GM08714 (cell line): Measurements from ENCODE around the gene ASIC3.

Source experiments
- H3K4me3 ChIP-seq: fragments of 200-500 bp; sonication (Bioruptor generic); 2 replicates; pipeline ENCODE4 v1.5.1; 2014; ENCODE audit warnings: mild to moderate bottlenecking, low read length, inconsistent platforms
- ZNF274 ChIP-seq: IDR thresholded peaks from 2 replicates; pipeline ENCODE4 v1.6.1; 2012; ENCODE audit warnings: mild to moderate bottlenecking, low read depth, low read length

Gene ASIC3

GRCh38 chr7:151051108-151051507, 2.8 kb downstream of the ASIC3 start:
- TF ChIP-seq ZNF274, result no peak
- H3K4me3 ChIP-seq, result no peak overlapping the region

GRCh38 chr7:151053096-151053495, 4.8 kb downstream of the ASIC3 start:
- H3K4me3 ChIP-seq, result no peak overlapping the region
- TF ChIP-seq ZNF274, result no peak

GRCh38 chr7:151053751-151054150, 5.4 kb downstream of the ASIC3 start:
- no peak for TF ChIP-seq ZNF274

GRCh38 chr7:151056283-151056665, 7.9 kb downstream of the ASIC3 start:
- no peak overlapping the region for H3K4me3 ChIP-seq
- no peak for TF ChIP-seq ZNF274

More at GRCh38 chr7:151053751-151054150, 5.4 kb downstream of the ASIC3 start:
- H3K4me3 ChIP-seq, result no peak overlapping the region

- no peak for TF ChIP-seq ZNF274
- peak overlapping the region; percentile 79 for H3K4me3 ChIP-seq
Measured at GRCh38 chr7:151056666-151057505, 8.6 kb downstream of the ASIC3 start.

- no peak for TF ChIP-seq ZNF274
- peak within 1 kb of the TSS; percentile 79 for H3K4me3 ChIP-seq
Measured at GRCh38 chr7:151057506-151057988, 9.2 kb downstream of the ASIC3 start, which contains the start of gene CDK5. CDK5 (minus strand) TSS chr7:151057897; CDS start chr7:151057848, 49 bp downstream.

GRCh38 chr7:151057989-151058780, 9.9 kb downstream of the ASIC3 start:
- no peak for TF ChIP-seq ZNF274
- peak overlapping the region; percentile 55; the same call in 1 of the 2 replicates for H3K4me3 ChIP-seq

- H3K4me3 ChIP-seq, result peak overlapping the region; percentile 55; the same call in 1 of the 2 replicates
- no peak for TF ChIP-seq ZNF274
Measured at GRCh38 chr7:151058781-151059366, 10.5 kb downstream of the ASIC3 start.

- TF ChIP-seq ZNF274, result no peak
Measured at GRCh38 chr7:151059367-151060112, 11.2 kb downstream of the ASIC3 start, which contains the start of gene SLC4A2. SLC4A2 (plus strand) TSS chr7:151059589; CDS start chr7:151061988, 2,399 bp downstream.

GRCh38 chr7:151060113-151060415, 11.7 kb downstream of the ASIC3 start:
- H3K4me3 ChIP-seq, result peak overlapping the region; percentile 86
- TF ChIP-seq ZNF274, result no peak

More at GRCh38 chr7:151059367-151060112, 11.2 kb downstream of the ASIC3 start, which contains the start of gene SLC4A2:
- H3K4me3 ChIP-seq, result peak within 1 kb of the TSS; percentile 86

- TF ChIP-seq ZNF274, result no peak
- H3K4me3 ChIP-seq, result peak overlapping the region; percentile 86
Measured at GRCh38 chr7:151060416-151061212, 12.3 kb downstream of the ASIC3 start.

GRCh38 chr7:151061213-151062110, 13.1 kb downstream of the ASIC3 start:
- no peak overlapping the region for H3K4me3 ChIP-seq
- TF ChIP-seq ZNF274, result no peak

GRCh38 chr7:151062111-151062398, 13.7 kb downstream of the ASIC3 start:
- no peak overlapping the region for H3K4me3 ChIP-seq

More at GRCh38 chr7:151062111-151062398, 13.7 kb downstream of the ASIC3 start:
- TF ChIP-seq ZNF274, result no peak
